HL-60 (cell line): Measurements from ENCODE around the gene MAP4K2.

Source experiments
- DNase-seq, 2 experiments: peaks; one replicate each; pipeline ENCODE4 v3.0.0-alpha.2; 2010 to 2020; ENCODE audit warnings: low read depth in 1 of 2, low spot score in 1 of 2
- H3K27ac ChIP-seq: fragments of 250-450 bp; sonication (Bioruptor Pico); replicated peaks from 2 replicates; pipeline ENCODE4 v1.5.1; 2020; ENCODE audit warnings: mild to moderate bottlenecking, moderate library complexity
- H3K27me3 ChIP-seq: fragments of 250-450 bp; sonication (Bioruptor Pico); 2 replicates; pipeline ENCODE4 v1.5.1; 2021; ENCODE audit warnings: mild to moderate bottlenecking, moderate library complexity; ENCODE audit not compliant: insufficient read depth, poor library complexity, severe bottlenecking
- H3K4me3 ChIP-seq: replicated peaks from 2 replicates; pipeline ENCODE4 v1.5.1; 2011; ENCODE audit warnings: mild to moderate bottlenecking, control low read depth, low read length; ENCODE audit not compliant: insufficient read depth
- CTCF ChIP-seq: IDR thresholded peaks from one replicate; pipeline ENCODE4 v1.5.1; 2011; ENCODE audit warnings: low read length, control low read depth, inconsistent platforms; ENCODE audit not compliant: insufficient read depth
- GABPA ChIP-seq: IDR thresholded peaks from 2 replicates; pipeline ENCODE4 v1.6.1; 2012; ENCODE audit warnings: low read depth
- POLR2AphosphoS5 ChIP-seq: IDR thresholded peaks from 2 replicates; pipeline ENCODE4 v1.6.1; 2012; ENCODE audit warnings: low read depth
- REST ChIP-seq: IDR thresholded peaks from 2 replicates; pipeline ENCODE4 v1.6.1; 2012; ENCODE audit warnings: low read depth; ENCODE audit not compliant: insufficient replicate concordance
- SPI1 ChIP-seq: IDR thresholded peaks from 2 replicates; pipeline ENCODE4 v1.6.1; 2012; ENCODE audit warnings: low read depth, mild to moderate bottlenecking, borderline replicate concordance

The MAP4K2 gene

GRCh38 chr11:64796757-64797541 is 6.1 kb downstream of the MAP4K2 start:
- no peak for DNase-seq
- Histone ChIP-seq H3K27ac (no peak overlapping the region), H3K27me3 (no peaks in the 10 kb centered on the region), H3K4me3 (no peak overlapping the region)
- no peak for TF ChIP-seq REST

- no peaks in the 10 kb centered on the region for H3K27me3 ChIP-seq
- no peak overlapping the region for H3K27ac ChIP-seq
- DNase-seq = no peak
- H3K4me3 ChIP-seq = no peak overlapping the region
- no peak for TF ChIP-seq POLR2AphosphoS5
- no peak for TF ChIP-seq SPI1
- no peak for TF ChIP-seq REST
- no peak for TF ChIP-seq GABPA
- no peak for TF ChIP-seq CTCF
Measured at GRCh38 chr11:64796047-64796756, 6.8 kb downstream of the MAP4K2 start.

- H3K27me3 ChIP-seq = no peaks in the 10 kb centered on the region
- no peak for DNase-seq
- H3K4me3 ChIP-seq = no peak overlapping the region
- H3K27ac ChIP-seq = no peak overlapping the region
- TF ChIP-seq REST (no peak), CTCF (no peak), POLR2AphosphoS5 (no peak), SPI1 (no peak), GABPA (no peak)
Measured at GRCh38 chr11:64794526-64794925, 8.5 kb downstream of the MAP4K2 start.
